IMR-90 (cell line): ENCODE data around the gene CORO7. TPM values are rescaled to one million over a fixed set of nuclear protein-coding genes. Genes with fewer than 3 reads are reported as not detected.
A peak's percentile ranks its signal among the peaks of the same experiment; 100 is the strongest.

Experiments
- ATAC-seq: fragments of 200-7000 bp; cut with Tn5 transposase; 2 replicates; pipeline ENCODE4 v1.9.1; 2020; ENCODE audit warnings: low read depth, mild to moderate bottlenecking, moderate library complexity
- BruUV-seq: library from RNA; stranded (reverse); fragments of 400-500 nt; replicated peaks from 2 replicates; lab custom pipeline; 2021; lab: Mats Ljungman, UMichigan
- CTCF ChIA-PET: fragments of 300-600 bp; formaldehyde crosslinking; extraction: SDS; loops from one replicate; lab custom pipeline; 2021; ENCODE audit warnings: antibody characterized with exemption; lab: Yijun Ruan, JAX
- POLR2A ChIA-PET: fragments of 300-600 bp; sonication (Branson Sonifier 250); formaldehyde crosslinking; loops from one replicate; lab custom pipeline; 2022; ENCODE audit warnings: antibody characterized with exemption; ENCODE audit not compliant: unreplicated experiment; lab: Charles Lee
- DNase-seq: peaks from one replicate; pipeline ENCODE4 v3.0.0; 2013
- H2AFZ ChIP-seq: replicated peaks from 2 replicates; pipeline ENCODE3; 2013; ENCODE audit warnings: low read length, mild to moderate bottlenecking; ENCODE audit not compliant: poor library complexity
- H2AK5ac ChIP-seq: 2 replicates; pipeline ENCODE4 v1.6.1; 2013; ENCODE audit warnings: low read depth, low read length, inconsistent platforms
- H2AK9ac ChIP-seq: replicated peaks from 2 replicates; pipeline ENCODE3; 2013; ENCODE audit warnings: mild to moderate bottlenecking, low read depth, low read length, moderate library complexity; ENCODE audit not compliant: poor library complexity
- H2BK120ac ChIP-seq: 2 replicates; pipeline ENCODE4 v1.6.1; 2013; ENCODE audit warnings: low read depth, low read length, inconsistent platforms
- H2BK15ac ChIP-seq: 3 replicates; pipeline ENCODE4 v1.6.1; 2013; ENCODE audit warnings: low read depth, low read length, inconsistent platforms
- H2BK20ac ChIP-seq: 2 replicates; pipeline ENCODE4 v1.6.1; 2013; ENCODE audit warnings: low read depth, mild to moderate bottlenecking, inconsistent platforms, low read length, moderate library complexity
- H2BK5ac ChIP-seq: 2 replicates; pipeline ENCODE4 v1.6.1; 2013; ENCODE audit warnings: mild to moderate bottlenecking, low read depth, low read length, inconsistent platforms; ENCODE audit not compliant: poor library complexity, severe bottlenecking
- H3K14ac ChIP-seq: replicated peaks from 2 replicates; pipeline ENCODE4 v1.6.1; 2013; ENCODE audit warnings: low read depth, low read length, inconsistent platforms
- H3K18ac ChIP-seq: 2 replicates; pipeline ENCODE4 v1.6.1; 2013; ENCODE audit warnings: low read depth, low read length, control low read depth
- H3K23ac ChIP-seq: 2 replicates; pipeline ENCODE4 v1.6.1; 2013; ENCODE audit warnings: low read depth, low read length, inconsistent platforms
- H3K27ac ChIP-seq: 2 replicates; pipeline ENCODE4 v1.5.1; 2013; ENCODE audit warnings: mild to moderate bottlenecking, control low read depth, low read length; ENCODE audit not compliant: insufficient read depth
- H3K27me3 ChIP-seq: 2 replicates; pipeline ENCODE4 v1.6.1; 2013; ENCODE audit warnings: low read length; ENCODE audit not compliant: control insufficient read depth, insufficient read depth
- H3K36me3 ChIP-seq: 2 replicates; pipeline ENCODE4 v1.6.1; 2013; ENCODE audit warnings: low read length, mixed read lengths; ENCODE audit not compliant: control insufficient read depth, insufficient read depth
- H3K4ac ChIP-seq: 2 replicates; pipeline ENCODE4 v1.6.1; 2013; ENCODE audit warnings: low read depth, low read length, inconsistent platforms
- H3K4me1 ChIP-seq: 2 replicates; pipeline ENCODE4 v1.6.1; 2013; ENCODE audit warnings: low read length, mixed read lengths; ENCODE audit not compliant: control insufficient read depth, insufficient read depth
- H3K4me2 ChIP-seq: 2 replicates; pipeline ENCODE4 v1.6.1; 2013; ENCODE audit warnings: low read depth, mild to moderate bottlenecking, control low read depth, low read length, moderate library complexity
- H3K4me3 ChIP-seq: 2 replicates; pipeline ENCODE4 v1.5.1; 2013; ENCODE audit warnings: low read depth, mild to moderate bottlenecking, control low read depth, low read length, moderate library complexity; ENCODE audit not compliant: insufficient read depth
- H3K56ac ChIP-seq: 2 replicates; pipeline ENCODE4 v1.6.1; 2013; ENCODE audit warnings: low read length, inconsistent platforms; ENCODE audit not compliant: insufficient read depth; ENCODE audit errors: extremely low read depth
- H3K79me1 ChIP-seq, 2 experiments: 2 replicates each; pipeline ENCODE4 v1.6.1; 2013; ENCODE audit warnings: low read length in 2 of 2, inconsistent platforms in 1 of 2, low read depth in 1 of 2
- H3K9ac ChIP-seq: 2 replicates; pipeline ENCODE4 v1.6.1; 2013; ENCODE audit warnings: low read depth, low read length, control low read depth
- H3K9me1 ChIP-seq: 2 replicates; pipeline ENCODE4 v1.6.1; 2013; ENCODE audit warnings: low read length, inconsistent platforms; ENCODE audit not compliant: insufficient read depth
- H3K9me3 ChIP-seq: 2 replicates; pipeline ENCODE4 v1.6.1; 2013; ENCODE audit warnings: low read length; ENCODE audit not compliant: control insufficient read depth, insufficient read depth
- H4K20me1 ChIP-seq: 2 replicates; pipeline ENCODE4 v1.6.1; 2013; ENCODE audit warnings: low read length, inconsistent platforms; ENCODE audit not compliant: insufficient read depth
- H4K5ac ChIP-seq: 2 replicates; pipeline ENCODE4 v1.6.1; 2013; ENCODE audit warnings: mild to moderate bottlenecking, low read depth, low read length, control low read depth
- H4K8ac ChIP-seq, 2 experiments: 2 replicates each; pipeline ENCODE4 v1.6.1; 2013; ENCODE audit warnings: low read depth in 2 of 2, low read length in 2 of 2, control low read depth in 1 of 2, inconsistent platforms in 1 of 2
- H4K91ac ChIP-seq: 2 replicates; pipeline ENCODE4 v1.6.1; 2013; ENCODE audit warnings: low read depth, low read length, inconsistent platforms; ENCODE audit not compliant: insufficient read depth
- BHLHE40 ChIP-seq: fragments of 150-350 bp; IDR thresholded peaks from 2 replicates; pipeline ENCODE4 v1.6.1; 2016; ENCODE audit warnings: mild to moderate bottlenecking, low read depth, low read length
- CEBPB ChIP-seq: IDR thresholded peaks from 2 replicates; pipeline ENCODE4 v1.6.1; 2012; ENCODE audit warnings: low read depth, low read length, improper control_type of control experiment
- CHD1 ChIP-seq: IDR thresholded peaks from 2 replicates; pipeline ENCODE4 v1.6.1; 2012; ENCODE audit warnings: low read depth, low read length, improper control_type of control experiment
- CTCF ChIP-seq: conservative IDR thresholded peaks from 2 replicates; pipeline ENCODE4 v1.5.1; 2012; ENCODE audit warnings: mild to moderate bottlenecking, low read depth, low read length, improper control_type of control experiment
- FOS ChIP-seq: fragments of 150-350 bp; IDR thresholded peaks from 2 replicates; pipeline ENCODE4 v1.6.1; 2016; ENCODE audit warnings: low read depth, low read length
- MAFK ChIP-seq: IDR thresholded peaks from 2 replicates; pipeline ENCODE4 v1.6.1; 2012; ENCODE audit warnings: low read depth, low read length, improper control_type of control experiment
- MAZ ChIP-seq: IDR thresholded peaks from 2 replicates; pipeline ENCODE4 v1.6.1; 2012; ENCODE audit warnings: low read depth, mild to moderate bottlenecking, low read length, improper control_type of control experiment, moderate library complexity, borderline replicate concordance
- MXI1 ChIP-seq: IDR thresholded peaks from 2 replicates; pipeline ENCODE4 v1.6.1; 2012; ENCODE audit warnings: low read depth, mild to moderate bottlenecking, low read length, moderate library complexity, borderline replicate concordance
- NFE2L2 ChIP-seq: fragments of 150-350 bp; IDR thresholded peaks from 2 replicates; pipeline ENCODE4 v1.6.1; 2016; ENCODE audit warnings: low read depth, mild to moderate bottlenecking, low read length
- POLR2A ChIP-seq: IDR thresholded peaks from 2 replicates; pipeline ENCODE4 v1.6.1; 2012; ENCODE audit warnings: mild to moderate bottlenecking, low read depth, low read length
- RAD21 ChIP-seq: IDR thresholded peaks from 2 replicates; pipeline ENCODE4 v1.6.1; 2012; ENCODE audit warnings: low read length, improper control_type of control experiment
- RCOR1 ChIP-seq: IDR thresholded peaks from 2 replicates; pipeline ENCODE4 v1.6.1; 2012; ENCODE audit warnings: mild to moderate bottlenecking, low read length, improper control_type of control experiment; ENCODE audit not compliant: insufficient replicate concordance
- RFX5 ChIP-seq: IDR thresholded peaks from 2 replicates; pipeline ENCODE4 v1.8.0; 2012; ENCODE audit warnings: low read depth, mild to moderate bottlenecking, low read length, moderate library complexity
- USF2 ChIP-seq: fragments of 150-350 bp; IDR thresholded peaks from 2 replicates; pipeline ENCODE4 v1.6.1; 2017; ENCODE audit warnings: mild to moderate bottlenecking, antibody characterized with exemption, low read length, low read depth
- WGBS, 2 experiments: methylation state at CpG; one replicate each; pipeline versions ENCODE4 v1.1.5 to v1.1.7; 2013; ENCODE audit warnings: missing lambda C conversion rate in 2 of 2; ENCODE audit not compliant: insufficient read length in 1 of 2; ENCODE audit errors: extremely low coverage in 2 of 2; 5-methylcytosine and 5-hydroxymethylcytosine counted together
- dilution Hi-C: fragments of 300-500 bp; cut with HindIII; formaldehyde crosslinking; loops from one replicate; pipeline ENCODE4 v1.14.3; 2018; ENCODE audit warnings: low sequenced_read_pairs; ENCODE audit not compliant: unreplicated experiment
- in situ Hi-C: fragments of 300-500 bp; cut with MboI; formaldehyde crosslinking; loops from 3 replicates; pipeline ENCODE4 v1.14.3; 2019; ENCODE audit warnings: low sequenced_read_pairs, inconsistent platforms, mixed read lengths
- intact Hi-C: fragments of 100-400 bp; cut with micrococcal nuclease; formaldehyde crosslinking; loops from 2 replicates; pipeline ENCODE4 v1.10.0; 2022
- polyA plus RNA-seq, 3 experiments: library from polyadenylated mRNA; depleted of rRNA; stranded (reverse); fragments of >200 nt; gene quantifications; 2 replicates each; pipeline ENCODE4 v1.2.3, GENCODE V29; 2012; ENCODE audit warnings: low replicate concordance in 1 of 3
- total RNA-seq: library from RNA; depleted of rRNA; stranded (reverse); fragments of >200 nt; gene quantifications from 2 replicates; pipeline ENCODE4 v1.2.3, GENCODE V29; 2012
- TF ChIP-seq, protein P1 (sequence below): fragments of 150-350 bp; IDR thresholded peaks from 2 replicates; pipeline ENCODE4 v1.6.1; 2016; ENCODE audit warnings: low read depth, mild to moderate bottlenecking, low read length, moderate library complexity, borderline replicate concordance

CORO7 gene
- total and polyA plus RNA-seq, 2 of the 4 experiments (the other 2 are of a cell fraction) = 6.3 to 26.7 TPM

GRCh38 chr16:4362476-4363135 is 53.8 kb downstream of the CORO7 start:
- Histone ChIP-seq H3K9me1 (peaks cover 4% of the 10 kb centered on the region; the same call in 1 of the 2 replicates), H4K91ac (no peak overlapping the region), H2BK120ac (no peak overlapping the region), H3K79me1 (peaks cover 0 to 4% of the 10 kb centered on the region in 2 experiments; a peak in 1 of 4 replicates), H2AK9ac (peak overlapping the region; percentile 78), H3K36me3 (peaks cover 6% of the 10 kb centered on the region; the same call in 1 of the 2 replicates), H4K20me1 (peaks cover 8% of the 10 kb centered on the region; the same call in 1 of the 2 replicates), H3K27ac (no peak overlapping the region), H3K18ac (no peak overlapping the region), H3K14ac (no peak overlapping the region), H2BK20ac (no peak overlapping the region), H3K4ac (no peak overlapping the region), H2AK5ac (no peak overlapping the region), H2AFZ (no peak overlapping the region), H3K4me1 (peaks cover 1% of the 10 kb centered on the region; the same call in 1 of the 2 replicates), H3K4me2 (no peak overlapping the region), H2BK5ac (no peak overlapping the region), H3K23ac (no peak overlapping the region), H3K56ac (no peak overlapping the region), H4K8ac (no peak overlapping the region), H3K4me3 (no peak overlapping the region), H3K27me3 (no peaks in the 10 kb centered on the region), H3K9ac (no peak overlapping the region), H2BK15ac (no peak overlapping the region), H3K9me3 (no peaks in the 10 kb centered on the region), H4K5ac (no peak overlapping the region)
- WGBS, 2 experiments = 100% methylated on average over 4 of the region's 19 CpGs; no CpG with 5 or more reads in 1 of the 2 experiments
- DNase-seq (no peak), ATAC-seq (no peak)
- in situ Hi-C loops (loop anchor here (5.0 kb wide), 1 partner anchor 35 kb away; no protein-coding TSS in a partner anchor), dilution Hi-C loops (no loop called here), intact Hi-C loops (no loop called here)
- no TSS peak for BruUV-seq
- ChIA-PET POLR2A (no interaction called here), CTCF (no interaction called here)
- no peak for TF ChIP-seq RFX5
- TF ChIP-seq MXI1 = no peak
- TF ChIP-seq BHLHE40 = no peak
- no peak for TF ChIP-seq POLR2A
- no peak for TF ChIP-seq CHD1
- TF ChIP-seq CEBPB = no peak
- TF ChIP-seq CTCF = no peak
- TF ChIP-seq MAFK = no peak
- TF ChIP-seq, protein P1, sequence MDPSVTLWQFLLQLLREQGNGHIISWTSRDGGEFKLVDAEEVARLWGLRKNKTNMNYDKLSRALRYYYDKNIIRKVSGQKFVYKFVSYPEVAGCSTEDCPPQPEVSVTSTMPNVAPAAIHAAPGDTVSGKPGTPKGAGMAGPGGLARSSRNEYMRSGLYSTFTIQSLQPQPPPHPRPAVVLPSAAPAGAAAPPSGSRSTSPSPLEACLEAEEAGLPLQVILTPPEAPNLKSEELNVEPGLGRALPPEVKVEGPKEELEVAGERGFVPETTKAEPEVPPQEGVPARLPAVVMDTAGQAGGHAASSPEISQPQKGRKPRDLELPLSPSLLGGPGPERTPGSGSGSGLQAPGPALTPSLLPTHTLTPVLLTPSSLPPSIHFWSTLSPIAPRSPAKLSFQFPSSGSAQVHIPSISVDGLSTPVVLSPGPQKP = no peak
- no peak for TF ChIP-seq FOS
- TF ChIP-seq RAD21 = no peak
- no peak for TF ChIP-seq MAZ
- TF ChIP-seq USF2 = no peak
- TF ChIP-seq NFE2L2 = no peak
- no peak for TF ChIP-seq RCOR1
